HG03520 (cell line): ENCODE data around the gene PODXL2.

Source experiments
- ATAC-seq: cut with Tn5 transposase; IDR thresholded peaks from one replicate; pipeline ENCODE4 v1.9.1; 2021; ENCODE audit warnings: mild to moderate bottlenecking, moderate library complexity; ENCODE audit not compliant: unreplicated experiment

PODXL2 gene, protein sequence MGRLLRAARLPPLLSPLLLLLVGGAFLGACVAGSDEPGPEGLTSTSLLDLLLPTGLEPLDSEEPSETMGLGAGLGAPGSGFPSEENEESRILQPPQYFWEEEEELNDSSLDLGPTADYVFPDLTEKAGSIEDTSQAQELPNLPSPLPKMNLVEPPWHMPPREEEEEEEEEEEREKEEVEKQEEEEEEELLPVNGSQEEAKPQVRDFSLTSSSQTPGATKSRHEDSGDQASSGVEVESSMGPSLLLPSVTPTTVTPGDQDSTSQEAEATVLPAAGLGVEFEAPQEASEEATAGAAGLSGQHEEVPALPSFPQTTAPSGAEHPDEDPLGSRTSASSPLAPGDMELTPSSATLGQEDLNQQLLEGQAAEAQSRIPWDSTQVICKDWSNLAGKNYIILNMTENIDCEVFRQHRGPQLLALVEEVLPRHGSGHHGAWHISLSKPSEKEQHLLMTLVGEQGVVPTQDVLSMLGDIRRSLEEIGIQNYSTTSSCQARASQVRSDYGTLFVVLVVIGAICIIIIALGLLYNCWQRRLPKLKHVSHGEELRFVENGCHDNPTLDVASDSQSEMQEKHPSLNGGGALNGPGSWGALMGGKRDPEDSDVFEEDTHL

GRCh38 chr3:127628788-127629466, at the start of gene PODXL2:
Gene PODXL2, plus strand, starts transcription at chr3:127629185. Its CDS starts 35 bp downstream, at chr3:127629220.
- no peak for ATAC-seq

DNA sequence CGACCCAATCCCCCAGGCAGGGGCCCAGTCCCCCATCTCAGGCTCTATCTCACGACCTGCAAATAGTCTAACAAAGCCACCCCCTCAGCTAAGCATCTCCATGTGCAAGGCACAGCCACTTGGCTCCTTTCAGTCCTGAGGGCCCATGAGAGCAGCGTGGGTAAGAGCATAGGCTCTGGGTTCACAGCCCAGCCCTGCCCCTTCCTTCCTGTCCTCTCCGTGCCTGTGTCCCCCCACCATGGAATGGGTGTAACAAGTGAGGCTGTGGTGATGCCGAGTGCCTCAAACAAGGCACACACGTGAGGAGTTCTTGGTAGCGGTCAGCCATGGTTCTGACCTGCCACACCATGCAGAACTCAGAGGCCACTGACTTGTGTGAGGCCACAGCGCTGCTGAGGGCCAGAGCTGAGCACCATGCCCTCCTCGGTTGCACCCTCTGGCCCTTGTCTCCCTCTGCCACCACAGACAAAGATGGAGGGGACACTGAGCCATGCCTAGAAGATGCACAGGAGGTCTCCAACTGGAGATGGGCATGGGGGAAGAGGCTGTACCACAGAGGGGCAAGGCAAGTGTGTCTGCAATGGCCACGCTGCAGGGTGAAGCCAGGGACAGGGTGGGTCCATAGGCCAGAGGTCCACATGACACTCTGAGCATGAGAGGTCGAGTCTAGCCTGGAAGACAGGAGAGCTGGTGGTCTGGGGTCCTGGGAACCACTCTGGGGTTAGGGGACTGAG, 48.5 kb upstream of the PODXL2 start:
- no peak for ATAC-seq

DNA sequence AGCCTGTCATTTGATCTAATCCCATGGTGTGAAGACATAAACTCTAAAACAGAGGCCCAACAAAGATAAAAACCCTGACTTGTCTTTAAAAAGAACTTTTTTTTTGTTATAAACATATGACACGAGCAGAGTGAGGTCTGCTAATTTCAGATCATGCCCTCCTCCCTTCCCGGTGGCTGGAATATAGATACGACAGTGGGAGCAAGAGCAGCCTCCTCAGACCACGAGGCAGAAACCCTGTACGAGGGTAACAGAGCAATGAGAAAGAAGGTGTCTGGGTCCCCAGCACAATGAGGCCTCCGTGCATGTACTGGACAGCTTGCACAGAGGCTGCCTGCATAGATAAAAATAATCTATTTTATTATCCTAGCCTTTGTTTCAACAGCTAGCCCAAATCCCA, 44.3 kb upstream of the PODXL2 start:
- ATAC-seq = no peak

DNA sequence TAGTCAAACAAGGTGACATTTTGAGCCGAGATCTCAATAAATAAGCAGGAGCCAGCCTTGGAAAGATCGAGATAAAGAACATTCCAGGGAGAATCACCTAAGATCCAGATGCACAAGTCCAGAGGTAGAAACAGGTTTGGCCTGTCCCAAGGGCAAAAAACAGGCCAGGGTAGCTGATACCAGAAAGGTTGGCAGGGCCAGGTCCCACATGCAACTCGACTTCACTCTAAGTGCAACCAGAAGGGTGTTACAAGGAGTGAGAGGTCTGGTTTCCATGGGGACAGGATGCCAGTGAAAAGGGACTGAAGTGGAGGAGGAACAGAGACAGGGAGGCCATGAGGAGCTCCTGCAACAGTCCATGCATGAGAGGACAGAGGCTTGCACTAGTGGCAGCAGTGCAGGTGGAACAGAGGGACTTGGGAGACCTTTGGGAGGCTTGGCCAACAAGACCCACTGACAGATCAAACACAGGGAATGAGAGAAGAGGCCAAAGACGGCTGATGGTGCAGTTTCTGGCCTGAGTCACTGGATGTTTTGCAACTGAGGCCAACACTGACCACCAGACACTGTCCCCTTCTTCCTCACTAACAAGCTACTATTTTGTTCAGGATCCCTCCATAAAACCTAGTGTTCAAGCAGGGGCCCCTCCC, 43.7 kb upstream of the PODXL2 start:
- ATAC-seq = no peak

DNA sequence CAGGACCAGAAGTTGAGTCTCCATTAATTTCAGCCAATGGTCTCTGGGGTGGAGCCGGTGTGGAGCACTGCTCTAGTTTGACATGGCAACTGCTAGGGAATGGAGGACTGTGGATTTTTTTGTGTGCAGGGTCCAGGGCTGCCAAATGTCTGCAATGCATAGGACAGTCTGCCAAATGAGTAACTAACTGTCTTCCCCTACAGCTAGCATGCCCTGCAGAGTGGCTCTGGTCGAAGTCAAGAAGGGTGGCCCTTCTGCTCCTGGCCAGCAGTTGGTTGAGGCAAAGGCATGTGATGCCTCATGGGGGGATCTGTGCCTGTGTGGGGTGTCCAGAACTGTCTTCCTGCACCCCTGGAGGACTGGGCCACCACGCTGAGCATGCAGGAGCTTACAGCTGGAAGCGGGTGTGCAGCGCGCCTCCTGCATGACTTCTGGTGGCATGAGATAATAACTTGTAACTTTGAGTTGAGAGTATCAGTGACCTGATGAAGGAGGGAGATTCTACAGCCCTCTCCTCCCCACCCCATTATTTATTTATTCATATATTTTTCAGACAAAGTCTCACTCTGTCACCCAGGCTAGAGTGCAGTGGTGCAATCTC, 43.1 kb upstream of the PODXL2 start:
- no peak for ATAC-seq

DNA sequence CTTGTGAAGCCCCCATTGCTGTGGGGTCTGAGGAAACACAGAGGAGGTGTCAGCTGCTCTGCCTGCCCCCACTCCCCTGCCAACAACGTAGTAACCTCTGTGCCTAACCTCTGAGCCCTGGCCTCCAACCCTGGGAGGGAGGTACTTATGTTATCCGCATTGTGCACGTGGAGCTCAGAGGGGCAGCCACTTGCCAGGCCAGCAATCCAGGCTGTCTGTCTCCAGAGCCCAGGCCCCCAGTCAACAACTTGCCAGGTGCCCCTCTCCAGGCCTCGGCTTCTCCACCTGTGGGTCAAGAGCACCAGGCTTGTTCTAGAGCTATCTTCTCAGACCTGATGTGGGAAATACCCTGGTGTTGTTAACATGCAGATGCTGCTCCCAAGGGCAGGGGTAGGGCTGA, 41.1 kb upstream of the PODXL2 start:
- no peak for ATAC-seq

DNA sequence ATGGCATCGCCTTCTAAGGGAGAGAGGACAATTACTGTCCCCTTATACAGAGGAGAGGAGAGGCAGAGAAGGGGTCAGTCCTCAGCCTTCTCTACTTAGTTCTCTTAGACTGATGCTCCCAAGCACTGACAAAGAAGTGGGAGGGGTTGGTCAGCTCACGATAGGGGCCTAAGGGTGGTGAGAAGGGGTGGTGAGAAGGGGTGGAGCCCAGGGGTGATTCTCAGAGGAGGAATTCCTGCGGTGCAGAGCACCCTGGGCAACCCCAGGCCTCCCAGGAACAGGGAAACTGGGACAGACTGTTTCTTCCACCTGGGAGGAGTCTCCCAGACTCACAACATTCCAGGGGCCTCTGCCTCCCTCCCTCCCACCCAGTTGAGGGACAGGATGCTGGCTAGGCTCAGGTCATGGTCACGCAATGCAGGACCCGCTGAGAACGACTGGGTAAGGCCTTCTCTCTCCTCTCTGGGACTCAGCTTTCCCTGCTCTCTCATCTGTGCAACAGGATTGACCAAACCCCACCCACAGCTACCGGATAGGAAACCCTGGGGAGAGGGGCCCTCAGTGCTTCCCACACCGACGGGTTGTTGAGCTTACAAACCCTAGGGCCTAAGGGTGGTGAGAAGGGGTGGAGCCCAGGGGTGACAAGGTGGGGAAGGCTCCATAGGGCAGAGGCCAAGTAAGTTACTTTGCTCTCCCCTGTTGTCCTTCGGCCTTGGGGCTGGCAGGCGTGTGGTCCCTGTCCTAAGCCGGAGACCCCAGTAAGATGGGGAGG, 40.0 kb upstream of the PODXL2 start:
- no peak for ATAC-seq

DNA sequence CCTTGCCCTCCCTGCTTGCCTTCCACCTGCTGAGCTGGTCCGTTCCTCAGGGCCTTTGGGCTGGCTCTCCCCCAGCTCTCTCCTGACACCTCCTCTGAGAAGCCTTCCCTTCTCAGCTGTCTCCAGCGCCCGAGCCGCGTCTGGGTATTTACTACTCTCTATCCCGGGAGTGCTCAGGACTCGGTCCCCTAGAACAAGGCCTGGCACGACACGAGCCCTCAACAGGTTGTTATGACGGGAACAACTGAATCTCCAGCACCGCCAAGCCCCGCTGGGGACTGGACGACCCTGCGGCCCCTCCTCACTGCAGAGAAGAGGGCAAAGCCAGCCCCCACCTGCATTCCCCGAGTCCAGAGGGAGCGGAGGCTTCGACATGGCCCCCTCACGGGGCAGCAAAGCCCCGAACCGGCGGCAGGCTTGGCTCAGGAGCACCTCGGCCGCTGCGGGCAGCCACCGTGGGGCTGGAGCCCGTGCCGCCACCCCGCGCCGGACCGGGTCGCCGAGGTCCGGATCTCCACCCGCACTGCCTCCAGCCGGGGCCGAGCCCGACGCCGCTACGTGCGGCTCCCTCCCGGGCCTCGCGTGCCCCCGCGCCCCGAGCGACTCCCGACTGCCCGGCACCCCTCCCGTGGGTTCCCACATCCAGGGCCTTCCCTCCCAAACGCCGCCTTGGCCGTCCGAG, 39.2 kb upstream of the PODXL2 start:
- no peak for ATAC-seq

GRCh38 chr3:127590282-127590592, 38.7 kb upstream of the PODXL2 start:
- peak; percentile 31 for ATAC-seq

DNA sequence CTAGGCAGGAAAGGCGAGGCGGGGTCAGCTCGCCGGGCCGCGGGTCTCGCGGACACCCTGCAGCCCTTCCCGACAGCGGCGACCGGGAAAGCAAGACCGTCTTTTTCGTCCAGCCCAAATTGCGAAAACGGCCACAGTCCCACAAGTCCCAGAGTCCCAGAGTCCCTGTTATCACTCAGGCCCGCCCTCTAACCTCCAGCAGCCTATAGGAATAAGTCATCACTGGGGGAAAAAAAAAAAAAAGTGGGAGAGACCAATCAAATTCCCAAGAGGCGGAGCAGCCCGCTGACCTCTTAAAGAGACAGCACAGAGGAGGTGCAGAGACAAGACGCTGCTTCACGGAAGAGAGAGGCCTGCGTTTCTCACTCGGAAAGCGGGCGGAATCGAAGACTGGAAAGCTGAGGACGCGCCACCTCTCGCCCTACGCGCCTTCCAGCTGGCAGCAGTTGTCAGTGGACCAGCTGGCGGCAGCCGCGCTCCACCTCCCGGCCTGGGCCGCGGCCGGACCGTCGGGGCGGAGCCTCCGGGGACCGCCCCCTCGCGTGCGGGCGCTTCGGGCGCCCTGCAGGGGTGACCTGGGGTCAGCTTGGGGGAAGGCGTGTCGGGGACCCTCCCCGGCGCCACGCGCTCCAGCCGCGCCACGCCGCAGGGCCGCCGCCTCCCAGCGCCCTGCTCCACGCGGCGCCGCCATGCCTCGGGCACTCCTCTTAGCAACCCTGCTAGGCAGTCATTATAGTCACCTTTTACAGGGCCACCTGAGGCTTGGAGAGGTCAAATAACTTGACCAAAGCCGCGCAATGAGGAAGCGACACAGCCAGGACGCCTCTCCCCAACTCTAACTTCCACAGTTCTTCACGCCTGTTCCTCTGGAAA, 38.2 kb upstream of the PODXL2 start, which contains the start of gene TPRA1:
Gene TPRA1 (minus strand): TSS at position 141 of the 873 bp plus-strand sequence. CDS start 10,587 bp downstream, outside the sequence.
- ATAC-seq = peak; percentile 69

DNA sequence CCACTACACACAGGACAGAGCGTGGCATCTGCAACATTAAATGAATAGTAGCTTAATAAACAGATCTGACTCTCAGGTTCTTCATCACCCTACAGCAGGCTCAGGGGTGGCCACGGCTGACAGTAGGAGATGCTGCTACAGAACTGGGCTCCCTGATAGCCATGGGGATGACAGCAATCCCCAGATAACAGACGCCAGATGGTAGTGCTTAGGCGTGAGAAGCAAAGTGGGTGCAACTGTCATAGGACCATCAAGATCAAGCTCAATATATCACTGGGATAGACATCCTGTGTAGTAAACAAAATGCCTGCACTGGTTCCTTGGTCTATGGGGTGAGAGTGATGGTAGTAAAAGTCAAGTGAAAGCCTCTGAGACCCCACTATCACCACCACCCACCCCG, 35.8 kb upstream of the PODXL2 start:
- no peak for ATAC-seq

GRCh38 chr3:127595303-127595702, 33.7 kb upstream of the PODXL2 start:
- no peak for ATAC-seq

- no peak for ATAC-seq
Measured at GRCh38 chr3:127597020-127597771, 31.8 kb upstream of the PODXL2 start.

- no peak for ATAC-seq
Measured at GRCh38 chr3:127598841-127599570, 30.0 kb upstream of the PODXL2 start.

GRCh38 chr3:127600749-127601456, 28.1 kb upstream of the PODXL2 start:
- no peak for ATAC-seq

GRCh38 chr3:127604035-127604434, 24.9 kb upstream of the PODXL2 start:
- ATAC-seq = no peak
